ENCODE data around the gene ZNF358.

The ZNF358 gene

GRCh38 chr19:7562646-7563393 lies 46.9 kb downstream of the ZNF358 start:
- no peak for DNase-seq

- no peak for DNase-seq
Measured at GRCh38 chr19:7564866-7565265, 49.0 kb downstream of the ZNF358 start.

GRCh38 chr19:7565332-7565731 lies 49.4 kb downstream of the ZNF358 start:
- no peak for DNase-seq

Data from activated CD4-positive, alpha-beta T cell treated with anti-CD3 and anti-CD28 coated beads for 4 hours (primary cell).